DND-41 (cell line): ENCODE measurements around the gene RNF152.
"Not testable (repeated sequence)": the region's sequence is repeated elsewhere in the genome, so short reads cannot be mapped to it uniquely, and the experiment has no call there.

Experiments used
- ATAC-seq: fragments of 200-7000 bp; cut with Tn5 transposase; 3 replicates; pipeline ENCODE4 v1.9.1; 2021; ENCODE audit warnings: low read depth; ENCODE audit not compliant: insufficient read depth
- DNase-seq: peaks from one replicate; pipeline ENCODE4 v3.0.0-alpha.2; 2020
- H2AFZ ChIP-seq: 2 replicates; pipeline ENCODE4 v1.6.0; 2012; ENCODE audit warnings: low read depth, low read length
- H3K27ac ChIP-seq: 2 replicates; pipeline ENCODE4 v1.5.1; 2012; ENCODE audit warnings: low read length, inconsistent platforms
- H3K27me3 ChIP-seq: fragments of 200-600 bp; sonication (generic); 2 replicates; pipeline ENCODE4 v1.6.0; 2012; ENCODE audit warnings: low read length, mild to moderate bottlenecking, inconsistent platforms; ENCODE audit not compliant: insufficient read depth, poor library complexity
- H3K36me3 ChIP-seq: 2 replicates; pipeline ENCODE4 v1.5.1; 2012; ENCODE audit warnings: low read length, inconsistent platforms; ENCODE audit not compliant: insufficient read depth
- H3K4me1 ChIP-seq: 2 replicates; pipeline ENCODE4 v1.5.1; 2012; ENCODE audit warnings: mild to moderate bottlenecking, low read length; ENCODE audit not compliant: insufficient read depth
- H3K4me2 ChIP-seq: 2 replicates; pipeline ENCODE4 v1.6.0; 2012; ENCODE audit warnings: mild to moderate bottlenecking, moderate library complexity, low read length, inconsistent platforms; ENCODE audit not compliant: insufficient read depth
- H3K4me3 ChIP-seq, 2 experiments: fragments of 200-600 bp in 1 of 2; shearing (Covaris generic) in 1 of 2; 2 replicates each; pipeline ENCODE4 v1.5.1; 2012 to 2016; ENCODE audit warnings: inconsistent platforms in 2 of 2, low read length in 2 of 2, mild to moderate bottlenecking in 2 of 2, low read depth in 1 of 2, moderate library complexity in 1 of 2
- H3K79me2 ChIP-seq: 2 replicates; pipeline ENCODE4 v1.6.0; 2012; ENCODE audit warnings: low read length, inconsistent platforms; ENCODE audit not compliant: insufficient read depth
- H3K9ac ChIP-seq: 2 replicates; pipeline ENCODE4 v1.6.0; 2012; ENCODE audit warnings: low read depth, mild to moderate bottlenecking, inconsistent platforms, low read length, moderate library complexity
- H3K9me3 ChIP-seq: 2 replicates; pipeline ENCODE4 v1.5.1; 2012; ENCODE audit warnings: low read length, moderate library complexity, mild to moderate bottlenecking, inconsistent platforms; ENCODE audit not compliant: insufficient read depth, severe bottlenecking
- H4K20me1 ChIP-seq: 2 replicates; pipeline ENCODE4 v1.6.0; 2012; ENCODE audit warnings: low read length; ENCODE audit not compliant: insufficient read depth
- EZH2 ChIP-seq: IDR thresholded peaks from 3 replicates; pipeline ENCODE4 v1.6.1; 2012; ENCODE audit warnings: borderline replicate concordance, low read depth, mild to moderate bottlenecking, moderate library complexity, low read length, inconsistent platforms; ENCODE audit not compliant: severe bottlenecking
- TF ChIP-seq, protein P1 (sequence below): IDR thresholded peaks from 2 replicates; pipeline ENCODE4 v1.5.1; 2012; ENCODE audit warnings: borderline replicate concordance, low read length, moderate library complexity, mild to moderate bottlenecking; ENCODE audit not compliant: poor library complexity, severe bottlenecking; ENCODE audit errors: extremely low read depth

RNF152 gene

DNA sequence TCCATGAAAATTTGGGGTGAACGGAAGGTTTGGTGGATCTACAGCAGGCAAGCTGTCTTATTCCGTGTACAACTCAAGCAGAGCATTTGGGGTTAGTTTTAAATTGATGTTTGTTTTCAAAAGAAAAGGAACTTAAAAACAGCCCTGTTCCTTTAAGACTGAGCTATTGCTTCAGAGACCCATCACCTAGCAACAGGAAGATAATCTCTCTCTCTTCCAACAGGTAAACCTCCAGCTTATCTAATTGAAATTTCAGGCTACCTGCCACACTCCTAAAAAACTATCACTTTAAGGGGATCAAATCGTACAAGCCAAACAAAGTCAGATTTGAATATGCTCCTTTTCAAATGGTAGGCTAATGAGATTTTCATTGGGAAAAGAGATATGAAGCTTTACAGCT lies 101.8 kb downstream of the RNF152 start:
- Histone ChIP-seq H3K36me3 (no peaks in the 10 kb centered on the region), H3K9me3 (no peaks in the 10 kb centered on the region), H3K9ac (no peak overlapping the region), H3K4me3 (no peak overlapping the region), H3K4me2 (no peak overlapping the region), H4K20me1 (no peaks in the 10 kb centered on the region), H2AFZ (no peak overlapping the region), H3K4me1 (no peaks in the 10 kb centered on the region), H3K27me3 (no peaks in the 10 kb centered on the region), H3K27ac (no peak overlapping the region), H3K79me2 (no peaks in the 10 kb centered on the region)
- no peak for ATAC-seq
- DNase-seq, result no peak
- no peak for TF ChIP-seq EZH2
- TF ChIP-seq, protein P1, sequence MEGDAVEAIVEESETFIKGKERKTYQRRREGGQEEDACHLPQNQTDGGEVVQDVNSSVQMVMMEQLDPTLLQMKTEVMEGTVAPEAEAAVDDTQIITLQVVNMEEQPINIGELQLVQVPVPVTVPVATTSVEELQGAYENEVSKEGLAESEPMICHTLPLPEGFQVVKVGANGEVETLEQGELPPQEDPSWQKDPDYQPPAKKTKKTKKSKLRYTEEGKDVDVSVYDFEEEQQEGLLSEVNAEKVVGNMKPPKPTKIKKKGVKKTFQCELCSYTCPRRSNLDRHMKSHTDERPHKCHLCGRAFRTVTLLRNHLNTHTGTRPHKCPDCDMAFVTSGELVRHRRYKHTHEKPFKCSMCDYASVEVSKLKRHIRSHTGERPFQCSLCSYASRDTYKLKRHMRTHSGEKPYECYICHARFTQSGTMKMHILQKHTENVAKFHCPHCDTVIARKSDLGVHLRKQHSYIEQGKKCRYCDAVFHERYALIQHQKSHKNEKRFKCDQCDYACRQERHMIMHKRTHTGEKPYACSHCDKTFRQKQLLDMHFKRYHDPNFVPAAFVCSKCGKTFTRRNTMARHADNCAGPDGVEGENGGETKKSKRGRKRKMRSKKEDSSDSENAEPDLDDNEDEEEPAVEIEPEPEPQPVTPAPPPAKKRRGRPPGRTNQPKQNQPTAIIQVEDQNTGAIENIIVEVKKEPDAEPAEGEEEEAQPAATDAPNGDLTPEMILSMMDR, result no peak

DNA sequence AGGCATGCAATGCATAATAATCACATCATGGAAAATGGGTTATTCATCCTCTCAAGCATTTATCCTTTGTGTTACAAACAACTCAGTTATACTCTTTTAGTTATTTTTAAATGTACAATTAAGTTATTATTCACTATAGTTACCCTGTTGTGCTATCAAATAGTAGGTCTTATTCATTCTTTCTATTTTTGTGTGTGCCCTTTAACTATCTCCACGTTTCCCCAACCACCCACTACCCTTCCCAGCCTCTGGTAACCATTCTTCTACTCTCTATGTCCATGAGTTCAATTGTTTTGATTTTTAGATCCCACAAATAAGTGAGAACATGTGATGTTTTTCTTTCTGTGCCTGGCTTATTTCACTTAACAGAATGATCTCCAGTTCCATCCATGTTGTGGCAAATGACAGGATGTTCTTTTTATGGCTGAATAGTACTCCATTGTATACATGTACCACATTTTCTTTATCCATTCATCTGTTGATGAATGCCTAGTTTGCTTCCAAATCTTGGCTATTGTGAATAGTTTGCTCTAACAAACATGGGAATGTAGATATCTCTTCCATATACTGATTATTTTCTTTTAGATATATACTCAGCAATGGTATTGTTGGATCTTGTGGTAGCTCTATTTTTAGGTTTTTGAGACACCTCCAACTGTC lies 105.7 kb downstream of the RNF152 start:
- H3K27ac ChIP-seq, H3K4me1 ChIP-seq, H4K20me1 ChIP-seq, H3K4me3 ChIP-seq, H3K9me3 ChIP-seq, H3K36me3 ChIP-seq, DNase-seq, H3K27me3 ChIP-seq, H3K9ac ChIP-seq, H3K79me2 ChIP-seq, H2AFZ ChIP-seq, ATAC-seq, H3K4me2 ChIP-seq: not testable (repeated sequence)

GRCh38 chr18:61785588-61785987 lies 107.2 kb downstream of the RNF152 start:
- no peak for ATAC-seq
- H3K79me2 ChIP-seq, result no peaks in the 10 kb centered on the region
- no peak for TF ChIP-seq EZH2
- TF ChIP-seq, protein P1, result no peak
- H3K9me3 ChIP-seq, result no peaks in the 10 kb centered on the region
- no peak overlapping the region for H3K27ac ChIP-seq
- H3K27me3 ChIP-seq, result no peaks in the 10 kb centered on the region
- H2AFZ ChIP-seq, result no peak overlapping the region
- H3K4me2 ChIP-seq, result no peak overlapping the region
- H3K4me3 ChIP-seq, result no peak overlapping the region
- no peak for DNase-seq
- H3K36me3 ChIP-seq, result no peaks in the 10 kb centered on the region
- H3K9ac ChIP-seq, result no peak overlapping the region
- H4K20me1 ChIP-seq, result no peaks in the 10 kb centered on the region
- peaks cover 3% of the 10 kb centered on the region; the same call in 1 of the 2 replicates for H3K4me1 ChIP-seq

DNA sequence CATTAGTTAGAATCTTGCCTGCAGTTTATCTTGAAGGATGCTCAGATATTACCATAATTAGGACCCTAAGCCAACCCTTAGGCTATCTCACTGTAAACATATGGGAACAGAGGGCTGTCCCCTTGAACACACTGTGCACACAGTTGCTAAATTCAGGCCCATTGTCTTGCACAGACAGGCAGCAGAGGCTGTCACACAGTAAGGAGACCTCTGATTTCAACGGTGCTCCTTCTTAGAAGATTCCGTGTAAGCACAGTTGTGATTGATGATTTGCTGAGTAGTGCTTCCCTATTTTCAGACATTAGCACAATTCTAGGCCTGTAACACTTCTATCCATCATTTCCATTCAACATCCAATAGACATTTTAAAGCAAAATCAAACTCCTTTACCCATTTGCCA lies 108.0 kb downstream of the RNF152 start:
- Histone ChIP-seq H3K9ac (no peak overlapping the region), H3K79me2 (no peaks in the 10 kb centered on the region), H3K36me3 (no peaks in the 10 kb centered on the region), H3K27me3 (no peaks in the 10 kb centered on the region), H3K4me2 (no peak overlapping the region), H3K4me3 (no peak overlapping the region), H3K4me1 (peaks cover 3% of the 10 kb centered on the region; the same call in 1 of the 2 replicates), H3K27ac (no peak overlapping the region), H4K20me1 (no peaks in the 10 kb centered on the region), H3K9me3 (no peaks in the 10 kb centered on the region), H2AFZ (0 out of 2 replicates have a peak overlapping the region, but pooled peaks have one; percentile 15)
- ATAC-seq (no peak), DNase-seq (no peak)
- TF ChIP-seq, protein P1, result no peak
- no peak for TF ChIP-seq EZH2
